ENCODE results near the gene GFRA1. TPM values are rescaled to one million over a fixed set of nuclear protein-coding genes. Genes with fewer than 3 reads are reported as not detected.

Gene GFRA1
- total and polyA plus RNA-seq, 2 of the 8 experiments (the other 6 are each of a cell fraction or from before 2014, with no cell fraction given), result 1.1 to 2.0 TPM

- TF ChIP-seq SRF (IDR thresholded peaks at IDR 0.05; ENCODE audit: low read depth, low read length) (no peak), KDM4A (IDR thresholded peaks at IDR 0.05; ENCODE audit: low read depth, low read length, severe bottlenecking) (no peak), HDAC6 (IDR thresholded peaks at IDR 0.05; ENCODE audit: low read depth, low read length) (no peak), SIRT6 (IDR thresholded peaks at IDR 0.05; ENCODE audit: low read length) (no peak), BACH1 (IDR thresholded peaks at IDR 0.05; ENCODE audit: low read length) (no peak)
- TF ChIP-seq, protein P1, sequence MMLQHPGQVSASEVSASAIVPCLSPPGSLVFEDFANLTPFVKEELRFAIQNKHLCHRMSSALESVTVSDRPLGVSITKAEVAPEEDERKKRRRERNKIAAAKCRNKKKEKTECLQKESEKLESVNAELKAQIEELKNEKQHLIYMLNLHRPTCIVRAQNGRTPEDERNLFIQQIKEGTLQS (IDR thresholded peaks at IDR 0.05; ENCODE audit: insufficient read depth, low read depth, low read length), result no peak
These were observed 3.4 kb downstream of the GFRA1 start (continued) for GRCh38 chr10:116269619-116270018.
